HG03575 (cell line): Measurements from ENCODE around the gene BCL11B.
"Not testable (repeated sequence)": the region's sequence is repeated elsewhere in the genome, so short reads cannot be mapped to it uniquely, and the experiment has no call there.

Experiments used
- ATAC-seq: cut with Tn5 transposase; IDR thresholded peaks from one replicate; pipeline ENCODE4 v1.9.1; 2021; ENCODE audit not compliant: unreplicated experiment, insufficient number of reproducible peaks, low FRiP score; ENCODE audit errors: extremely low read depth

Gene BCL11B

GRCh38 chr14:99232714-99233214 lies 39.2 kb downstream of the BCL11B start:
- no peak for ATAC-seq

- no peak for ATAC-seq
Observed at GRCh38 chr14:99231850-99232713, 39.9 kb downstream of the BCL11B start.

GRCh38 chr14:99231161-99231849 lies 40.7 kb downstream of the BCL11B start:
- ATAC-seq = no peak

- no peak for ATAC-seq
Observed at GRCh38 chr14:99230208-99231151, 41.5 kb downstream of the BCL11B start.

GRCh38 chr14:99229654-99230207 lies 42.3 kb downstream of the BCL11B start:
- ATAC-seq = no peak

- ATAC-seq = not testable (repeated sequence)
Observed at GRCh38 chr14:99228760-99229159, 43.2 kb downstream of the BCL11B start.

GRCh38 chr14:99226687-99227086 lies 45.3 kb downstream of the BCL11B start:
- no peak for ATAC-seq

GRCh38 chr14:99225436-99226203 lies 46.4 kb downstream of the BCL11B start:
- ATAC-seq = no peak

- no peak for ATAC-seq
Observed at GRCh38 chr14:99224948-99225347, 47.0 kb downstream of the BCL11B start.

GRCh38 chr14:99224116-99224910 lies 47.7 kb downstream of the BCL11B start:
- ATAC-seq = no peak

- no peak for ATAC-seq
Observed at GRCh38 chr14:99221445-99221844, 50.6 kb downstream of the BCL11B start.

GRCh38 chr14:99217066-99217955 lies 54.7 kb downstream of the BCL11B start:
- no peak for ATAC-seq

- no peak for ATAC-seq
Observed at GRCh38 chr14:99216191-99216590, 55.8 kb downstream of the BCL11B start.

GRCh38 chr14:99215277-99215676 lies 56.7 kb downstream of the BCL11B start:
- ATAC-seq = no peak

- no peak for ATAC-seq
Observed at GRCh38 chr14:99214701-99215100, 57.3 kb downstream of the BCL11B start.

GRCh38 chr14:99213527-99213971 lies 58.4 kb downstream of the BCL11B start:
- ATAC-seq = no peak
